ENCODE results near the gene RPTN. TPM values are rescaled to one million over a fixed set of nuclear protein-coding genes. Genes with fewer than 3 reads are reported as not detected.
A peak's percentile ranks its signal among the peaks of the same experiment; 100 is the strongest.

Gene RPTN
- polyA plus RNA-seq, 2 of the 4 experiments (the other 2 are of a cell fraction): not detected

- TF ChIP-seq E2F6 (IDR thresholded peaks at IDR 0.05; ENCODE audit: borderline replicate concordance, low read depth): no peak
- no peak for TF ChIP-seq KDM1A (IDR thresholded peaks at IDR 0.05; ENCODE audit: low read depth)
- TF ChIP-seq MYC (IDR thresholded peaks at IDR 0.05; ENCODE audit: borderline replicate concordance, low read length): no peak
- TF ChIP-seq ESRRA (IDR thresholded peaks at IDR 0.05; ENCODE audit: borderline replicate concordance, low read length): no peak
- no peak for TF ChIP-seq POLR2AphosphoS2 (conservative IDR thresholded peaks at IDR 0.05; ENCODE audit: low read length)
- no peak for TF ChIP-seq MAZ (IDR thresholded peaks at IDR 0.05; ENCODE audit: borderline replicate concordance, low read depth, low read length)
- TF ChIP-seq RARB (CRISPR knock-in tag; IDR thresholded peaks at IDR 0.05): no peak
- no peak for TF ChIP-seq SMC3 (IDR thresholded peaks at IDR 0.05)
- TF ChIP-seq, protein P1, sequence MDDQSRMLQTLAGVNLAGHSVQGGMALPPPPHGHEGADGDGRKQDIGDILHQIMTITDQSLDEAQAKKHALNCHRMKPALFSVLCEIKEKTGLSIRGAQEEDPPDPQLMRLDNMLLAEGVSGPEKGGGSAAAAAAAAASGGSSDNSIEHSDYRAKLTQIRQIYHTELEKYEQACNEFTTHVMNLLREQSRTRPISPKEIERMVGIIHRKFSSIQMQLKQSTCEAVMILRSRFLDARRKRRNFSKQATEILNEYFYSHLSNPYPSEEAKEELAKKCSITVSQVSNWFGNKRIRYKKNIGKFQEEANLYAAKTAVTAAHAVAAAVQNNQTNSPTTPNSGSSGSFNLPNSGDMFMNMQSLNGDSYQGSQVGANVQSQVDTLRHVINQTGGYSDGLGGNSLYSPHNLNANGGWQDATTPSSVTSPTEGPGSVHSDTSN (IDR thresholded peaks at IDR 0.05): no peak
- no peak for TF ChIP-seq BHLHE40 (IDR thresholded peaks at IDR 0.05; ENCODE audit: low read depth, low read length)
- TF ChIP-seq EHMT2 (IDR thresholded peaks at IDR 0.05; ENCODE audit: low read depth): no peak
- TF ChIP-seq CHD2 (IDR thresholded peaks at IDR 0.05; ENCODE audit: low read length, partially characterized antibody): no peak
- ChIA-PET CTCF (interaction anchor here (0.6 to 10.4 kb wide), 4 partner anchors 9 to 70 kb away, joined by 3 to 89 read pairs (median 3); no protein-coding TSS in a partner anchor), POLR2A (no interaction called here)
- Histone ChIP-seq H3K4me3 (no peak within 1 kb of the TSS), H3K4me1 (peaks cover 7% of the 10 kb centered on the region; the same call in 2 of the 3 replicates), H3K27ac (no peak within 1 kb of the TSS), H3K9me3 (0 out of 3 replicates have a peak, but pooled peaks cover 6% of the 10 kb centered on the region), H3K4me2 (no peak within 1 kb of the TSS)
- ATAC-seq: no peak
- no peak for FAIRE-seq
- 9% methylated on average over 4 of the region's 4 CpGs for WGBS (ENCODE audit: missing lambda C conversion rate)
- DNase-seq (ENCODE audit: low read depth in 1 of 2, low spot score in 1 of 2): no peak
Observed at GRCh38 chr1:152115344-152115743, 43.7 kb downstream of the RPTN start, which contains the start of gene TCHH. TSS of gene TCHH (minus strand) at chr1:152115444. CDS start at chr1:152114080, 1,364 bp downstream.

- FAIRE-seq: no peak
- peak overlapping the region; percentile 98 for H3K4me2 ChIP-seq
- DNase-seq (ENCODE audit: low read depth in 1 of 2, low spot score in 1 of 2): no peak
- POLR2A ChIA-PET: no interaction called here
- H3K9me3 ChIP-seq: 0 out of 3 replicates have a peak, but pooled peaks cover 6% of the 10 kb centered on the region
- no peak for ATAC-seq
- WGBS (ENCODE audit: missing lambda C conversion rate): 34% methylated on average over 13 of the region's 13 CpGs
- H3K4me3 ChIP-seq: peak overlapping the region; percentile 49; the same call in 2 of the 3 replicates
- no peak overlapping the region for H3K27ac ChIP-seq
- peaks cover 23% of the 10 kb centered on the region for H3K4me1 ChIP-seq
- CTCF ChIA-PET: interaction anchor here (1.0 to 10.4 kb wide), 6 partner anchors 7 to 346 kb away, joined by 3 to 89 read pairs (median 6); no protein-coding TSS in a partner anchor
- TF ChIP-seq ELK1 (IDR thresholded peaks at IDR 0.05; ENCODE audit: low read depth, low read length): no peak
- TF ChIP-seq, protein P1 (IDR thresholded peaks at IDR 0.05): no peak
- TF ChIP-seq SREBF2 (IDR thresholded peaks at IDR 0.05): no peak
- TF ChIP-seq HEYL (CRISPR knock-in tag; IDR thresholded peaks at IDR 0.05): no peak
- no peak for TF ChIP-seq MAFK (IDR thresholded peaks at IDR 0.05; ENCODE audit: partially characterized antibody)
- no peak for TF ChIP-seq CEBPB (IDR thresholded peaks at IDR 0.05)
- TF ChIP-seq KDM1A (IDR thresholded peaks at IDR 0.05; ENCODE audit: low read depth): no peak
- no peak for TF ChIP-seq HES2 (IDR thresholded peaks at IDR 0.05)
- TF ChIP-seq CHD2 (IDR thresholded peaks at IDR 0.05; ENCODE audit: low read length, partially characterized antibody): no peak
- TF ChIP-seq, protein P2, sequence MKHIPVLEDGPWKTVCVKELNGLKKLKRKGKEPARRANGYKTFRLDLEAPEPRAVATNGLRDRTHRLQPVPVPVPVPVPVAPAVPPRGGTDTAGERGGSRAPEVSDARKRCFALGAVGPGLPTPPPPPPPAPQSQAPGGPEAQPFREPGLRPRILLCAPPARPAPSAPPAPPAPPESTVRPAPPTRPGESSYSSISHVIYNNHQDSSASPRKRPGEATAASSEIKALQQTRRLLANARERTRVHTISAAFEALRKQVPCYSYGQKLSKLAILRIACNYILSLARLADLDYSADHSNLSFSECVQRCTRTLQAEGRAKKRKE (CRISPR knock-in tag; IDR thresholded peaks at IDR 0.05; ENCODE audit: low read depth): no peak
- TF ChIP-seq SMC3 (IDR thresholded peaks at IDR 0.05): no peak
- no peak for TF ChIP-seq POLR2A (IDR thresholded peaks at IDR 0.05; ENCODE audit: low read length)
- peak; percentile 98 for TF ChIP-seq RNF2 (IDR thresholded peaks at IDR 0.05; ENCODE audit: borderline replicate concordance, low read depth)
- no peak for TF ChIP-seq PHF8 (IDR thresholded peaks at IDR 0.05; ENCODE audit: borderline replicate concordance, low read depth)
- peak; percentile 98 for TF ChIP-seq CBX8 (IDR thresholded peaks at IDR 0.05)
Observed at GRCh38 chr1:152112885-152113432, 46.1 kb downstream of the RPTN start.
